GM12873 (cell line): ENCODE results near the gene PLA2G15.

Experiments used
- CTCF ChIP-seq: IDR thresholded peaks from 2 replicates; pipeline ENCODE4 v1.5.1; 2012; ENCODE audit warnings: low read depth, mild to moderate bottlenecking, moderate library complexity, low read length, control low read depth; ENCODE audit not compliant: insufficient read depth; ENCODE audit errors: missing control alignments

Gene PLA2G15

GRCh38 chr16:68233085-68233834 is 11.9 kb upstream of the PLA2G15 start:
- TF ChIP-seq CTCF = no peak

DNA sequence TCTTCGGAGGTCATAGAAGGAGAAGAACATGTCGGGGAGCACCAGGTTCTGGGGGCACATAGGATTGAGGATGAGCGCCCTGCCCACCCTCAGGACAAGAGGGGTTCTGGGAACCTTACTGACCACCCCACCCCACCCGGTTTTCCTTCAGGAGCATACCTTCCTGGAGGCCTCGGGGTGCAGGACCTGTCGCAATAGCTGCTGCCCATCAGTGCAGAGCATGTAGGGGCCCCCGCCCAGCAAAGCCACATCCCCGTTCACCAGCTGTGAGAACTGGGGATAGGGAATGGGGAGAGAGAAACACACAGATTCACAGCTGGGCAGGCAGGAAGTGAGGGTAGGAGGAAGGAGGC is 11.4 kb upstream of the PLA2G15 start:
- TF ChIP-seq CTCF = no peak

DNA sequence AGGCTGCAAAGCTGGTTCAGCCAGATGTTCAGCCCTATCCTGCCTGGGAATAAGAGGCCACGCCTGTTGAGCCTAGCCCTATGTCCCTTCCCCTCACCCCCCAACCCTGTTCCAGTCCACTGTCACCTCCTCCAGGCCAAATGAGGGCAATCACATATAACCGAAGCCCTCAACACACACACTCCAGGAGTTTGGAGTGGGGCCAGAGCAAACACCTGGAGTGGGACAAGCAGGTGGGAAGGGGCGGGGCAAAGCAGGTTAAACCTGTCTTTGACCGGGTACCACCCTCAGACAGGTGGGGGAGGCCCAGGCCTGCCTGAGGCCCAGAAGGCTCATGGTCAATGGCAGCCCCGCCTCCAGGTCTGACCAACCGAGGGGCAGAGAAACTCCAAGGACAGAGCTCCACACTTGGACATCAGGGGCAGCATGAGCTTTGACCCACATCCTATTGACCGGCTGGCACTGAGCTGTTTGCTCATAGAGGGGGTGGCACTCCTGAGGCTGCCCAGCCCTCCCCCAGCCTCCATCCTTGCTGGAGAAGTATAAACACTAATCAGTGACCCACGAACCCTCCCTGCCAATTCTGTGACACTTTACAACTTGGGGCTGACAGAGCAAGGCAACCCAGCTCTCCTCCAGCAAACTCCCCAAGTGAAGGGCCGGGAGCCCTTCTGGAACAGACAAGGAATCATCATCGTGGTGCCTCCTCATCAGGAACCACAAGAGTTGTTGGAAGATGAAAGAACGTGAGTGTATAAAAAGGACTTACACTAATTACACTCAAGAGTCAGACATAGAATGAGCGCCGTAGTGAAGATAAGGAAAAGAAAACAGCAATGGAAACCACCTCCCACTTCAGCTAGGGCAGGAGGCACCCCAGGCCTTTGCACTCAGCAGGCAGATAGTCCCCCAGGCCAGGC is 10.7 kb upstream of the PLA2G15 start:
- TF ChIP-seq CTCF = no peak

GRCh38 chr16:68235108-68235886 is 9.9 kb upstream of the PLA2G15 start:
- no peak for TF ChIP-seq CTCF

- no peak for TF ChIP-seq CTCF
Measured at GRCh38 chr16:68235887-68236136, 9.4 kb upstream of the PLA2G15 start, which contains the start of gene ESRP2. Gene ESRP2 (minus strand): TSS chr16:68236127. CDS start chr16:68236045, 82 bp downstream.

DNA sequence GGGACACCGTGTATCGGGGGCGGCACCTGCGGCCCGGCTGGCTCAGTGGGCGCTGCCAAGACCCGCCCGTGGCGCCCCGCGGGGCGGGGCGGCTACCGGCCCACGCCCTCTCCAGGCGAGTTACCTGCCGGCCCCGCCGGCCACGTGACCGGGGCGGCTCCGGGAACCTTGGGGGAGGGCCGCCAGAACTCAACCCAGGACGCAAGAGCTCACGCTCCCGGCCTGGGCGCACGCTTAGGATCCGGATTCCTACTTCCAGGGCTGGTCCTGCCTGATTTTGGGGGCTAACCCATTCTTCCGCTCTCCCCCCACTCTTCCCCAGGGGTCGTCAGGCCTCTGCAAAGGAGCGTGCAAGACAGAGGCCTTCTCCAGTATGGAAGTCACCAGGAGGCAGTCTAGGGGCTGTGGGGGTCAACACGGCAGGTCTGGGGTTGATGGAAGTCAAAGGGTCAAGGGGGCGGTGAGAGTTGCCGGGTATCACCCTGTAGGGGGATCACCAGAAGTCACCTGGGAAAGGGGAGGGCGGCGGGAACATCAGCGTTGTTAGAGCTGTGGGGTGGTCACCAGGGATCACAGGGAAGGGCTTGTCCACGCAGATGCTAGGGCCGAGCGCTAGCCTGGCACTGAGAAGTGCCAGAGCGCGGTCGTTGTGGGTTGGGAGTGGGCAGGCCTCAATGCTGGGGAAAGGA is 8.9 kb upstream of the PLA2G15 start:
- no peak for TF ChIP-seq CTCF

GRCh38 chr16:68236826-68237242 is 8.3 kb upstream of the PLA2G15 start:
- no peak for TF ChIP-seq CTCF
